Testis (tissue), 3 donors: ENCODE measurements around the gene PRKCZ. TPM values are rescaled to one million over a fixed set of nuclear protein-coding genes. Genes with fewer than 3 reads are reported as not detected.

Experiments used
- DNase-seq: peaks from one replicate; pipeline ENCODE4 v3.0.0-alpha.2; 2019
- H3K27ac ChIP-seq, 2 donors: fragments of 200-600 bp; sonication (generic); one replicate each; pipeline ENCODE4 v1.5.1; 2019
- H3K27me3 ChIP-seq: fragments of 200-600 bp; sonication (generic); one replicate; pipeline ENCODE4 v1.5.1; 2019
- H3K36me3 ChIP-seq: fragments of 200-600 bp; sonication (generic); one replicate; pipeline ENCODE4 v1.5.1; 2017; ENCODE audit warnings: low read depth; ENCODE audit errors: missing control alignments
- H3K4me1 ChIP-seq: fragments of 200-600 bp; sonication (generic); one replicate; pipeline ENCODE4 v1.5.1; 2019
- H3K4me3 ChIP-seq, 2 donors: fragments of 200-600 bp; sonication (generic); one replicate each; pipeline ENCODE4 v1.5.1; 2017 to 2019
- H3K9me3 ChIP-seq: fragments of 200-600 bp; sonication (generic); one replicate; pipeline ENCODE4 v1.5.1; 2017
- POLR2A ChIP-seq: fragments of 450-650 bp; IDR thresholded peaks from one replicate; pipeline ENCODE4 v1.6.1; 2017; ENCODE audit warnings: antibody characterized with exemption, mild to moderate bottlenecking, moderate library complexity
- WGBS, 2 donors: methylation state at CpG; one replicate each; pipeline ENCODE4 v1.1.5; 2018; 5-methylcytosine and 5-hydroxymethylcytosine counted together
- intact Hi-C: fragments of 100-400 bp; cut with DNase I; formaldehyde crosslinking; loops from one replicate; pipeline ENCODE4 v1.15.1; 2023; ENCODE audit warnings: low total_unique reads
- polyA plus RNA-seq: library from polyadenylated mRNA; stranded (reverse); fragments of 350-450 nt; fragmentation: Illumina TruSeq; extraction: RNeasy Lipid Tissue Mini Kit (QIAGEN cat#74804); gene quantifications from one replicate; pipeline ENCODE4 v1.2.3, GENCODE V29; 2014; ENCODE audit warnings: low read depth, low replicate concordance; ENCODE audit not compliant: insufficient read depth
- total RNA-seq, 2 donors: library from RNA; depleted of rRNA; stranded (reverse); fragments of >200 nt; gene quantifications; one replicate each; pipeline ENCODE4 v1.2.3, GENCODE V29; 2016
- TF ChIP-seq, protein P1 (sequence below), 3 experiments: fragments of 450-650 bp in 2 of 3; fragments of 200-600 bp in 1 of 3; sonication (generic) in 1 of 3; IDR thresholded peaks; one replicate each; pipeline ENCODE4 v1.5.1; 2016 to 2019; ENCODE audit warnings: antibody characterized with exemption in 3 of 3, mild to moderate bottlenecking in 2 of 3, moderate library complexity in 1 of 3

PRKCZ gene
- total and polyA plus RNA-seq, 3 donors from 2014 or later: 86.4 to 142 (median 123) TPM

GRCh38 chr1:2184934-2185333 is 134.7 kb downstream of the PRKCZ start:
- peaks cover under 1% of the 10 kb centered on the region for H3K4me1 ChIP-seq
- H3K27ac ChIP-seq: no peak overlapping the region
- no peaks in the 10 kb centered on the region for H3K27me3 ChIP-seq
- 92 to 94% methylated on average over 32 to 33 of the region's 33 CpGs for WGBS, 2 donors
- no peak for TF ChIP-seq POLR2A
- TF ChIP-seq, protein P1, sequence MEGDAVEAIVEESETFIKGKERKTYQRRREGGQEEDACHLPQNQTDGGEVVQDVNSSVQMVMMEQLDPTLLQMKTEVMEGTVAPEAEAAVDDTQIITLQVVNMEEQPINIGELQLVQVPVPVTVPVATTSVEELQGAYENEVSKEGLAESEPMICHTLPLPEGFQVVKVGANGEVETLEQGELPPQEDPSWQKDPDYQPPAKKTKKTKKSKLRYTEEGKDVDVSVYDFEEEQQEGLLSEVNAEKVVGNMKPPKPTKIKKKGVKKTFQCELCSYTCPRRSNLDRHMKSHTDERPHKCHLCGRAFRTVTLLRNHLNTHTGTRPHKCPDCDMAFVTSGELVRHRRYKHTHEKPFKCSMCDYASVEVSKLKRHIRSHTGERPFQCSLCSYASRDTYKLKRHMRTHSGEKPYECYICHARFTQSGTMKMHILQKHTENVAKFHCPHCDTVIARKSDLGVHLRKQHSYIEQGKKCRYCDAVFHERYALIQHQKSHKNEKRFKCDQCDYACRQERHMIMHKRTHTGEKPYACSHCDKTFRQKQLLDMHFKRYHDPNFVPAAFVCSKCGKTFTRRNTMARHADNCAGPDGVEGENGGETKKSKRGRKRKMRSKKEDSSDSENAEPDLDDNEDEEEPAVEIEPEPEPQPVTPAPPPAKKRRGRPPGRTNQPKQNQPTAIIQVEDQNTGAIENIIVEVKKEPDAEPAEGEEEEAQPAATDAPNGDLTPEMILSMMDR (IDR thresholded peaks at IDR 0.05): no peak
- no peaks in the 10 kb centered on the region for H3K9me3 ChIP-seq
- intact Hi-C loops: no loop called here
- H3K4me3 ChIP-seq: no peak overlapping the region
- DNase-seq: no peak
- no peaks in the 10 kb centered on the region for H3K36me3 ChIP-seq

- intact Hi-C loops: no loop called here
Observed at GRCh38 chr1:2185880-2186855, 136.0 kb downstream of the PRKCZ start.

DNA sequence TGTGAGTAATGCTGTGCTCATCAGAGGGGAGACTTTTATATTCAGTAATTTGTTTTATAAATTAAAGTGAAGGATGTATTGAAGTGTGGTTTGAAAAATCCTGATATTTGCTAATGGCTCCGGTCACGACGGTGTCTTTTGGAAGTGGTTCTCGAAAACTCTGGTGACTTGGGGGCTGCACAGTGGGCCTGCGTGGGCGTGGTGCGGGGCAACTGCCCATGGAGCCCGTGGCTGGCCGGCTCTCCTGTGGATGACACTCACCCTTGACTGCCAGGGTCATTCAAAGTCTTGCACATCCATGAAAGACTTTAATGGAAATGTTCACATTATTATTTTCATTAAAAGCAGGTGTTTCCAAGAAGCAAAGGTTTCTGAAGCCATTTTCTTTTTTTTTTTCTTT is 136.7 kb downstream of the PRKCZ start:
- Histone ChIP-seq H3K9me3 (no peaks in the 10 kb centered on the region), H3K4me1 (peaks cover 18% of the 10 kb centered on the region), H3K36me3 (no peaks in the 10 kb centered on the region), H3K27ac (no peak overlapping the region), H3K4me3 (no peak overlapping the region), H3K27me3 (no peaks in the 10 kb centered on the region)
- TF ChIP-seq, protein P1 (IDR thresholded peaks at IDR 0.05): no peak
- TF ChIP-seq POLR2A: no peak
- intact Hi-C loops: no loop called here
- DNase-seq: no peak
- 87 to 91% methylated on average over 9 of the region's 9 CpGs for WGBS, 2 donors

More at GRCh38 chr1:2185880-2186855, 136.0 kb downstream of the PRKCZ start:
- 80 to 92% methylated on average over 6 to 38 of the region's 38 CpGs for WGBS, 2 donors
- DNase-seq: no peak
- Histone ChIP-seq H3K9me3 (no peaks in the 10 kb centered on the region), H3K4me1 (peaks cover 13% of the 10 kb centered on the region), H3K27ac (no peak overlapping the region), H3K4me3 (no peak overlapping the region), H3K27me3 (no peaks in the 10 kb centered on the region), H3K36me3 (no peaks in the 10 kb centered on the region)
- no peak for TF ChIP-seq POLR2A
- TF ChIP-seq, protein P1 (IDR thresholded peaks at IDR 0.05): no peak

GRCh38 chr1:2187619-2188018 is 137.4 kb downstream of the PRKCZ start:
- H3K27ac ChIP-seq: no peak overlapping the region
- H3K27me3 ChIP-seq: no peaks in the 10 kb centered on the region
- intact Hi-C loops: no loop called here
- TF ChIP-seq, protein P1 (IDR thresholded peaks at IDR 0.05): no peak
- TF ChIP-seq POLR2A: no peak
- H3K9me3 ChIP-seq: no peaks in the 10 kb centered on the region
- peaks cover 23% of the 10 kb centered on the region for H3K4me1 ChIP-seq
- 67 to 88% methylated on average over 1 to 10 of the region's 13 CpGs for WGBS, 2 donors
- no peak for DNase-seq
- H3K4me3 ChIP-seq: no peak overlapping the region
- H3K36me3 ChIP-seq: no peaks in the 10 kb centered on the region
